HL-60 (cell line): ENCODE measurements around the gene SPATA33.

Experiments
- POLR2AphosphoS5 ChIP-seq: IDR thresholded peaks from 2 replicates; pipeline ENCODE4 v1.6.1; 2012; ENCODE audit warnings: low read depth
- TF ChIP-seq, protein P1 (sequence below): IDR thresholded peaks from one replicate; pipeline ENCODE4 v1.5.1; 2011; ENCODE audit warnings: low read length, control low read depth, inconsistent platforms; ENCODE audit not compliant: insufficient read depth
- TF ChIP-seq, protein P2 (sequence below): IDR thresholded peaks from 2 replicates; pipeline ENCODE4 v1.6.1; 2012; ENCODE audit warnings: low read depth; ENCODE audit not compliant: insufficient replicate concordance

DNA sequence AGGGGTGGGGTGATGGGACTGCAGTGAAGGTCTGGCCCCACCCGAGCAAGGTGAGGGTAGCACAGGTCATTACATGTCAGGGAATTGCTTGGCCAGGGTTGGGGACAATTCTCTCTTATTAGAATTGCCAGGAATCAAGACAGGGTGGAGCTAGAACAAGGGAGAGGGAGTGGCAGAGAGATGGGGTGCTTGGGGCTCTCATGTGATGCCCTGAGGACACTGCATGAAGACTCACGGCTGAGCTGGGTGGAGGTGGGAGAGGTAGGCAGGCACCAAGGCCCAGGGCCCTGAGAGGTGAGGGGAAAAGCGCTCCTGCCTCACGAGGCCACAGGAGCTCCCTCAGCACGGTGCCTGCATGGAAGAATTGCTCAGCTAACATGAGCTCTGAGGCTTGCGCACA lies 40.6 kb upstream of the SPATA33 start:
- TF ChIP-seq, protein P1, sequence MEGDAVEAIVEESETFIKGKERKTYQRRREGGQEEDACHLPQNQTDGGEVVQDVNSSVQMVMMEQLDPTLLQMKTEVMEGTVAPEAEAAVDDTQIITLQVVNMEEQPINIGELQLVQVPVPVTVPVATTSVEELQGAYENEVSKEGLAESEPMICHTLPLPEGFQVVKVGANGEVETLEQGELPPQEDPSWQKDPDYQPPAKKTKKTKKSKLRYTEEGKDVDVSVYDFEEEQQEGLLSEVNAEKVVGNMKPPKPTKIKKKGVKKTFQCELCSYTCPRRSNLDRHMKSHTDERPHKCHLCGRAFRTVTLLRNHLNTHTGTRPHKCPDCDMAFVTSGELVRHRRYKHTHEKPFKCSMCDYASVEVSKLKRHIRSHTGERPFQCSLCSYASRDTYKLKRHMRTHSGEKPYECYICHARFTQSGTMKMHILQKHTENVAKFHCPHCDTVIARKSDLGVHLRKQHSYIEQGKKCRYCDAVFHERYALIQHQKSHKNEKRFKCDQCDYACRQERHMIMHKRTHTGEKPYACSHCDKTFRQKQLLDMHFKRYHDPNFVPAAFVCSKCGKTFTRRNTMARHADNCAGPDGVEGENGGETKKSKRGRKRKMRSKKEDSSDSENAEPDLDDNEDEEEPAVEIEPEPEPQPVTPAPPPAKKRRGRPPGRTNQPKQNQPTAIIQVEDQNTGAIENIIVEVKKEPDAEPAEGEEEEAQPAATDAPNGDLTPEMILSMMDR: no peak
- TF ChIP-seq, protein P2, sequence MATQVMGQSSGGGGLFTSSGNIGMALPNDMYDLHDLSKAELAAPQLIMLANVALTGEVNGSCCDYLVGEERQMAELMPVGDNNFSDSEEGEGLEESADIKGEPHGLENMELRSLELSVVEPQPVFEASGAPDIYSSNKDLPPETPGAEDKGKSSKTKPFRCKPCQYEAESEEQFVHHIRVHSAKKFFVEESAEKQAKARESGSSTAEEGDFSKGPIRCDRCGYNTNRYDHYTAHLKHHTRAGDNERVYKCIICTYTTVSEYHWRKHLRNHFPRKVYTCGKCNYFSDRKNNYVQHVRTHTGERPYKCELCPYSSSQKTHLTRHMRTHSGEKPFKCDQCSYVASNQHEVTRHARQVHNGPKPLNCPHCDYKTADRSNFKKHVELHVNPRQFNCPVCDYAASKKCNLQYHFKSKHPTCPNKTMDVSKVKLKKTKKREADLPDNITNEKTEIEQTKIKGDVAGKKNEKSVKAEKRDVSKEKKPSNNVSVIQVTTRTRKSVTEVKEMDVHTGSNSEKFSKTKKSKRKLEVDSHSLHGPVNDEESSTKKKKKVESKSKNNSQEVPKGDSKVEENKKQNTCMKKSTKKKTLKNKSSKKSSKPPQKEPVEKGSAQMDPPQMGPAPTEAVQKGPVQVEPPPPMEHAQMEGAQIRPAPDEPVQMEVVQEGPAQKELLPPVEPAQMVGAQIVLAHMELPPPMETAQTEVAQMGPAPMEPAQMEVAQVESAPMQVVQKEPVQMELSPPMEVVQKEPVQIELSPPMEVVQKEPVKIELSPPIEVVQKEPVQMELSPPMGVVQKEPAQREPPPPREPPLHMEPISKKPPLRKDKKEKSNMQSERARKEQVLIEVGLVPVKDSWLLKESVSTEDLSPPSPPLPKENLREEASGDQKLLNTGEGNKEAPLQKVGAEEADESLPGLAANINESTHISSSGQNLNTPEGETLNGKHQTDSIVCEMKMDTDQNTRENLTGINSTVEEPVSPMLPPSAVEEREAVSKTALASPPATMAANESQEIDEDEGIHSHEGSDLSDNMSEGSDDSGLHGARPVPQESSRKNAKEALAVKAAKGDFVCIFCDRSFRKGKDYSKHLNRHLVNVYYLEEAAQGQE: no peak
- TF ChIP-seq POLR2AphosphoS5: no peak
